GM18870 (cell line): ENCODE data around the gene C1orf167.

Source experiments
- ATAC-seq: cut with Tn5 transposase; IDR thresholded peaks from one replicate; pipeline ENCODE4 v1.9.1; 2021; ENCODE audit warnings: moderate library complexity; ENCODE audit not compliant: unreplicated experiment

The C1orf167 gene

GRCh38 chr1:11761988-11762406 is at the start of gene C1orf167:
C1orf167 (plus strand) TSS chr1:11762193; CDS start chr1:11764401, 2,208 bp downstream.
- ATAC-seq, result no peak

DNA sequence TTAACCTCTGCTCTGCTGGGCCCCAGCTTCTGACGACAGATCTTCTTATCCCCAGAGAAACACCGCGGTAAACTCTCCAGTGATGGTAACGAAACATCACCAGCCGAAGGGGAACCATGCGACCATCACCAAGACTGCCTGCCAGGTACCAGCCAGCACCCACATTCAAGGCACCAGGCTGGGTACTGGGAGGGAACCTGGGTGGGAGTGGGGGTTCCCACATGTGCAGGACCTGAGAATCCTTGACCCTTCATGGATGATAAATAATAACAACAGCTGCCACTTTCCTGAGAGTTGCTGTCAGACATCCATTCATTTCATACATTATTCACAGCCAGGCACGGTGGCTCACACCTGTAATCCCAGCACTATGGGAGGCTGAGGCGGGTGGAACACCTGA is 49.7 kb upstream of the C1orf167 start:
- no peak for ATAC-seq

DNA sequence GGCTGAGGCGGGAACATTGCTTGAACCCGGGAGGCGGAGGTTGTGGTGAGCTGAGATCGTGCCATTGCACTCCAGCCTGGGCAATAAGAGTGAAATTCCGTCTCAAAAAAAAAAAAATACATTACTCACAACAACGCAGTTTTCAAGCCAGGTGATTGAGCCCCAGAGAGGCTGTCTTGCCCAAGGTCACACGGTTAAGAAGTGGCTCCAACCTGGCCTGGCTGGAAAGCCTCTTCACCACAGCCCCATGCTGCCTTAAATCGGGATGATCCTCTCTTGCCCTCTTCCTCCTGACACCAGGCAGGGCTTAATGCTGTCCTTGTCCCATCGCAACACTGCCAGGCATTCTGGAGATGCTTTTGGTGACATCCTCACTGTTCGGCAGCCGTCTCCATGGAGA is 48.9 kb upstream of the C1orf167 start:
- no peak for ATAC-seq

GRCh38 chr1:11714831-11715575 is 47.0 kb upstream of the C1orf167 start:
- ATAC-seq, result no peak

GRCh38 chr1:11719313-11720032 is 42.5 kb upstream of the C1orf167 start:
- no peak for ATAC-seq

GRCh38 chr1:11720033-11720376 is 42.0 kb upstream of the C1orf167 start:
- ATAC-seq, result no peak

DNA sequence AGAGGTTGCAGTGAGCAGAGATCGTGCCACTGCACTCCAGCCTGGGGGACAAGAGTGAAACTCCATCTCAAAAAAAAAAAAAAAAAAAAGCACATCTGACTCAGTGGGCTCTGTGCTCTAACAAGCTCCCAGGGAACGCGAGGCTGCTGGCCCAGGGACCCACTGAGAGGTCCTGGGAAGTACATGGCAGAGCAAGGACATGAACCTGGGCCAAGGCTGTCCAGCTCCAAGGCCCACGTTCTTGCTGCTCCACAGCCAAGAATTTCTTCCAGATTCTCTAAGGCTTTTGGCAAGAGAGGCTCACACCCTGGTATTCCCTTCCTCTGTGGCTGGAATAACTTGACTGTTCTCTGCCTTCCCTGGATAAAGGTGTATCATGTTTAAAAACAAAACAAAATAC is 41.5 kb upstream of the C1orf167 start:
- ATAC-seq, result no peak

GRCh38 chr1:11721311-11721710 is 40.7 kb upstream of the C1orf167 start:
- no peak for ATAC-seq

DNA sequence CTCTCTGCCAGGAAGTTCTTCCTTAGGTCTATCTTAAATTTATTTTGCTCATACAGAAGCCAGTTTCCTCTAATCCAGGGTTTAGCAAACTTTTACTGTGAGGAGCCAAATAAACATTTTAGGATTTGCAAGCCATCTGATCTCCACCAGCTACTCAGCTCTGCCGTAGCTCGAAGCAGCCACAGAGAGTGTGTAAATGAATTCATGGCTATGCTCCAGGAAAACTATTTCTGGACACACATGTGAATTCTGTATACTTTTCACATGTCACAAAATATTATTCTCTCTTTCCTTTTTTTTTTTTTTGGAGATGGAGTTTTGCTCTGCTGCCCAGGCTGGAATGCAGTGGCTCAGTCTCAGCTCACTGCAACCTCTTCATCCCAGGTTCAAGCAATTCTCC is 39.5 kb upstream of the C1orf167 start:
- ATAC-seq, result no peak

GRCh38 chr1:11725616-11726015 is 36.4 kb upstream of the C1orf167 start:
- ATAC-seq, result no peak

DNA sequence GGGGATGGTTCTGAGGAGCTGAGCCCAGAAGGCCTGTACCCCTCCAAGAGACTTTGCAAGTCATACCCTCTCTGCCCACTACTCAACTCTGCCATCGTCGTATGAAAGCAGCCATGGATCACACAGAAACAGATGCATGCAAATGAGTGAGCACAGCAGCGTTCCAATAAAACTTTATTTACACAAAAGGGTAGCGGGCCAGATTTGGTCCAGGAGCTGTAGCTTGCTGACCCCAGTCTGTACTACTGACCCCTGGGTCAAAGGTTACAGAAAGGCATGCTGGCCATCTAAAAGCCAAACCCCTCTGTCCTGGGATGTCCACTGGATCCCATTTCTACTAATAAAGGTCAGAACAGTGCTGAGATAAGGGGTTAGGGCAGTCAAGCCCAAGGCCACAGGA is 34.9 kb upstream of the C1orf167 start:
- ATAC-seq, result no peak

GRCh38 chr1:11728126-11728806 is 33.7 kb upstream of the C1orf167 start:
- ATAC-seq, result no peak

DNA sequence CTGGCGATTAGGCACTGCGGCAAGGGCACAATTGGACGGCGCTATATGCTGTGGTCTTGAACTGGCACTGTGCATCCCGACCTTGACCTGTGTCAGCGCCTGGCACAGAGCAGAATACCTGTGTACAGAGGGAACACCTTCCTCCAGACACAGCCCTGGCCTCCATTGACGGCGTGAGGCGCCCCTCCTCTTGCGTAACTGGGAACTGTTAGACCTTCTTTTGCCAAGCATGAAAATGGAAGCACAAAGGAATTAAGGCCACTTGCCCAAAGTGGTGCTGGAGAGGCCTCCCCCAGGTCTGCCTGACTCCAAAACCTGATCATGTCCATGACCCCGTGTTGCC is 32.9 kb upstream of the C1orf167 start:
- no peak for ATAC-seq

- no peak for ATAC-seq
Measured at GRCh38 chr1:11729498-11730428, 32.2 kb upstream of the C1orf167 start.

GRCh38 chr1:11730429-11730891 is 31.5 kb upstream of the C1orf167 start:
- no peak for ATAC-seq

- ATAC-seq, result no peak
Measured at GRCh38 chr1:11731691-11732283, 30.2 kb upstream of the C1orf167 start.

DNA sequence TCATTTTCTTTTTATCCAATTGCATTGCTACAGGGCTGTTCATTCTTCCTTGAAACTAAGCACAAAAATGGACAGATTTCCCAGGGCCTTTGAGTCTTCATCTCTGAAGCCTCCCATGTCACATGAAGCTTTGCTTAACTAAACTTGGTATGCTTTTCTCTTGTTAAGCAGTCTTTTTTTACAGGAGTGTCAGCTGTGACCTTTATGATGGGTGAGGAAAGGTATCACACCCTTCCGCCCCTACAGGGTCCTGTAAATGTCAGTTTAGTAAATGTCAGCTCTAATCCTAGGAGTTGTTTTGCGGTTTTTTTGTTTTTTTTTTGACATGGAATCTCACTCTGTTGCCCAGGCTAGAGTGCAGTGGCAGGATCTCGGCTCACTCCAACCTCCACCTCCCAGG is 28.7 kb upstream of the C1orf167 start:
- no peak for ATAC-seq

- ATAC-seq, result no peak
Measured at GRCh38 chr1:11735531-11735853, 26.5 kb upstream of the C1orf167 start.

DNA sequence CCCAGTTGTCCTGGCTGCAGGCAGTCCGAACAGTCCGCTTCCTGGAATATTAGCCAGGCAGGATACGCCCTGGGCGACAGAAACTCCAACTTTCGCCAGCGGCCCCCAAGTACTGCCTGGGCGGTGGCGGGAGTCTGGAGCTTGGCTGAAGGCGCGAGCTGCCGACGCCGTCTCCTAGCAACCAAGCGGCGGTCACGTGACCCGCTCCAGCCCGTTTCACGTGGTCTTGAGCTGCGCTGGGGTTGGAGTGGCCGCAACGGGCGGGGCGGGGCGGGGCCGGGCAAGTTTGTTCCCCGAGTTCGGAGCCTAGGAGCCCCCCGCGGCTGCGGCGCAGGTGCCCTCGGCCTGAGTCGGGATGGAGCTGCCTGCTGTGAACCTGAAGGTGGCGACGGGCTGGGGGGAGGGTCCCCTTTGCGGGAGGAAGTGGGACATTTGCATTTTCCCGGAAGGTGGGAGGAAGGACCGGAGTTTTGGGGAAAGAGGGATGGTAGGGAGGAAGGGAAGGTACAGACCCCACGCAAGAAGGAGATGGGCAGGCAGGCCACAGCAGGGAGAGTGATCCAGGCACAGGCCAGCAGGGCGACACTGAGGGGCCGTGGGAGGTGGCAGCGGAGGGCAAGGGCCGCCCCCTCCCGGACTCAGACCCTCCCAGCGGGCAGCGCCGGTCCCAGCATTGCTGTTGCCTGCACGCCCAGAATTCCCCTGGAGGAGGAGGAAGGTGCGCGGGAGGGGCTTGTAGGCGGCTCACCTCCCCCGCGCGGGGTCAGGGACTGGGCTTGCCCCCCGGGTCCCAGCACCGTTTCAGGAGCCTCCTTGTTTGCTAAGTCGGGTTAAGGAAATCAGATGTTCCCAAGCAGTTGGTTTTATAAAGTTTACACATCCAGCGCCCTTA is 25.9 kb upstream of the C1orf167 start, which contains the start of gene AGTRAP:
TSS of gene AGTRAP (plus strand) at position 283 of the 892 bp plus-strand sequence. CDS start at position 356, 73 bp downstream.
- no peak for ATAC-seq
